Keratinocyte (primary cell): Measurements from ENCODE around the gene SLC39A11. TPM values are rescaled to one million over a fixed set of nuclear protein-coding genes. Genes with fewer than 3 reads are reported as not detected.

ENCODE experiments used
- DNase-seq: peaks from one replicate; pipeline ENCODE4 v3.0.0-alpha.2; 2011; ENCODE audit warnings: low read depth, missing footprints, low spot score
- FAIRE-seq: peaks from 2 replicates; lab custom pipeline; 2011; peaks lifted over from hg19 to GRCh38; lab: Jason Lieb, UNC
- H2AFZ ChIP-seq: 2 replicates; pipeline ENCODE4 v1.6.0; 2012; ENCODE audit warnings: low read length, control low read depth, inconsistent platforms; ENCODE audit not compliant: control insufficient read depth
- H3K27ac ChIP-seq: 2 replicates; pipeline ENCODE4 v1.5.1; 2011; ENCODE audit warnings: low read length; ENCODE audit not compliant: control insufficient read depth, insufficient read depth
- H3K27me3 ChIP-seq: 3 replicates; pipeline ENCODE4 v1.6.0; 2011; ENCODE audit warnings: low read length; ENCODE audit not compliant: control insufficient read depth, insufficient read depth; ENCODE audit errors: extremely low read depth
- H3K36me3 ChIP-seq, 2 experiments: 2 replicates in 1 of 2; 3 replicates in 1 of 2; pipeline ENCODE4 v1.5.1; 2011; ENCODE audit warnings: low read length in 2 of 2, mild to moderate bottlenecking in 1 of 2; ENCODE audit not compliant: control insufficient read depth in 2 of 2, insufficient read depth in 2 of 2; ENCODE audit errors: extremely low read depth in 1 of 2
- H3K4me1 ChIP-seq: 3 replicates; pipeline ENCODE4 v1.5.1; 2011; ENCODE audit warnings: low read length; ENCODE audit not compliant: control insufficient read depth, insufficient read depth; ENCODE audit errors: extremely low read depth
- H3K4me2 ChIP-seq: 3 replicates; pipeline ENCODE4 v1.6.0; 2011; ENCODE audit warnings: low read depth, low read length; ENCODE audit not compliant: control insufficient read depth, insufficient read depth; ENCODE audit errors: extremely low read depth
- H3K4me3 ChIP-seq, 3 experiments: fragments of 200-600 bp in 1 of 3; sonication (generic) in 1 of 3; 2 replicates in 2 of 3; 3 replicates in 1 of 3; pipeline ENCODE4 v1.5.1; 2011 to 2016; ENCODE audit warnings: low read length in 3 of 3, mild to moderate bottlenecking in 3 of 3, control low read depth in 2 of 3, inconsistent platforms in 1 of 3, low read depth in 1 of 3, mixed read lengths in 1 of 3, mixed run types in 1 of 3, moderate library complexity in 1 of 3; ENCODE audit not compliant: control insufficient read depth in 2 of 3, insufficient read depth in 2 of 3; ENCODE audit errors: extremely low read depth in 1 of 3
- H3K79me2 ChIP-seq: 2 replicates; pipeline ENCODE4 v1.6.0; 2012; ENCODE audit warnings: low read length; ENCODE audit not compliant: control insufficient read depth, insufficient read depth
- H3K9ac ChIP-seq: 3 replicates; pipeline ENCODE4 v1.6.0; 2011; ENCODE audit warnings: low read length; ENCODE audit not compliant: control insufficient read depth, insufficient read depth; ENCODE audit errors: extremely low read depth
- H3K9me1 ChIP-seq: 3 replicates; pipeline ENCODE4 v1.6.0; 2011; ENCODE audit warnings: low read length; ENCODE audit not compliant: control insufficient read depth, insufficient read depth; ENCODE audit errors: extremely low read depth
- H3K9me3 ChIP-seq: 2 replicates; pipeline ENCODE4 v1.5.1; 2012; ENCODE audit warnings: low read depth, low read length; ENCODE audit not compliant: control insufficient read depth
- H4K20me1 ChIP-seq: 3 replicates; pipeline ENCODE4 v1.6.0; 2011; ENCODE audit warnings: low read length; ENCODE audit not compliant: control insufficient read depth, insufficient read depth; ENCODE audit errors: extremely low read depth
- EZH2 ChIP-seq: IDR thresholded peaks from one replicate; pipeline ENCODE4 v1.6.1; 2012; ENCODE audit warnings: inconsistent platforms, mild to moderate bottlenecking, low read length, moderate library complexity
- dilution Hi-C: fragments of 300-500 bp; cut with MboI; formaldehyde crosslinking; loops from one replicate; pipeline ENCODE4 v1.7.0; 2020; ENCODE audit warnings: low sequenced_read_pairs; ENCODE audit not compliant: extremely low pct_ligation_motif_present
- polyA plus RNA-seq, 5 experiments: library from polyadenylated mRNA; depleted of rRNA in 3 of 5; stranded (reverse) in 3 of 5; stranded (forward) in 1 of 5; unstranded in 1 of 5; fragments of >200 nt; gene quantifications; 1 replicate in 1 of 5; 2 replicates in 3 of 5; 3 replicates in 1 of 5; pipeline versions ENCODE4 v1.2.1 to v1.2.3, GENCODE V29; 2011 to 2012; ENCODE audit warnings: missing spikeins in 2 of 5, low read depth in 1 of 5, low replicate concordance in 1 of 5
- TF ChIP-seq, protein P1 (sequence below), 3 experiments: IDR thresholded peaks in 1 of 3; conservative IDR thresholded peaks in 1 of 3; optimal IDR thresholded peaks in 1 of 3; 2 replicates in 2 of 3; 3 replicates in 1 of 3; pipeline versions ENCODE3 to v1.5.1; 2011; ENCODE audit warnings: low read length in 3 of 3, mild to moderate bottlenecking in 3 of 3, moderate library complexity in 2 of 3, control low read depth in 1 of 3, inconsistent platforms in 1 of 3; ENCODE audit not compliant: insufficient read depth in 2 of 3; ENCODE audit errors: extremely low read depth in 1 of 3

Gene SLC39A11
- polyA plus RNA-seq, 1 donor (not counting 4 experiments of a cell fraction or from before 2014, with no cell fraction given): 11.5 TPM

DNA sequence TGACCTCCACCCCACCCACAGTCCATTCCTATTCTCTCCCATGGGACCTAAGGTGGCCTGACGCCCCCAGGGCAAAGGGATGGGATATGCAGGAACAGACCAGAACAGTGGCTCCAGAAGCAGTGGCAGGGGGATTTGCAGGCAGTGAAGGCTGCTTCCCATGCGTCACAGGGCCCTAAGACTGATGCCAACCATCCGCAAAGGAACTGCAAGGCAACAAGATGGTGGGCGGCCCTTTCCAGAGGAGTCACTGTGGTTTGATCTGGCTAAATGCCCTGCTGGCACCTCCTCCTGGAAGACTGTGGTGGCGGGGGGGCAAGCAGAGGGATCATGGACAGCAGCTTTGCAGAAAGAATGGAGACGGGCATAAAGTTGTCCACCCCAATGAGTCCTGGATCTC is 4.4 kb upstream of the SLC39A11 start:
- H3K9me1 ChIP-seq: no peaks in the 10 kb centered on the region
- H3K27me3 ChIP-seq: peaks cover 20% of the 10 kb centered on the region
- peaks cover 10% of the 10 kb centered on the region for H3K4me1 ChIP-seq
- no peaks in the 10 kb centered on the region for H3K79me2 ChIP-seq
- FAIRE-seq: no peak
- H2AFZ ChIP-seq: no peak overlapping the region
- no peaks in the 10 kb centered on the region for H3K36me3 ChIP-seq
- DNase-seq: no peak
- H3K4me3 ChIP-seq: no peak overlapping the region
- no peaks in the 10 kb centered on the region for H3K9me3 ChIP-seq
- H3K9ac ChIP-seq: no peak overlapping the region
- H3K27ac ChIP-seq: no peak overlapping the region
- H4K20me1 ChIP-seq: no peaks in the 10 kb centered on the region
- TF ChIP-seq, protein P1, sequence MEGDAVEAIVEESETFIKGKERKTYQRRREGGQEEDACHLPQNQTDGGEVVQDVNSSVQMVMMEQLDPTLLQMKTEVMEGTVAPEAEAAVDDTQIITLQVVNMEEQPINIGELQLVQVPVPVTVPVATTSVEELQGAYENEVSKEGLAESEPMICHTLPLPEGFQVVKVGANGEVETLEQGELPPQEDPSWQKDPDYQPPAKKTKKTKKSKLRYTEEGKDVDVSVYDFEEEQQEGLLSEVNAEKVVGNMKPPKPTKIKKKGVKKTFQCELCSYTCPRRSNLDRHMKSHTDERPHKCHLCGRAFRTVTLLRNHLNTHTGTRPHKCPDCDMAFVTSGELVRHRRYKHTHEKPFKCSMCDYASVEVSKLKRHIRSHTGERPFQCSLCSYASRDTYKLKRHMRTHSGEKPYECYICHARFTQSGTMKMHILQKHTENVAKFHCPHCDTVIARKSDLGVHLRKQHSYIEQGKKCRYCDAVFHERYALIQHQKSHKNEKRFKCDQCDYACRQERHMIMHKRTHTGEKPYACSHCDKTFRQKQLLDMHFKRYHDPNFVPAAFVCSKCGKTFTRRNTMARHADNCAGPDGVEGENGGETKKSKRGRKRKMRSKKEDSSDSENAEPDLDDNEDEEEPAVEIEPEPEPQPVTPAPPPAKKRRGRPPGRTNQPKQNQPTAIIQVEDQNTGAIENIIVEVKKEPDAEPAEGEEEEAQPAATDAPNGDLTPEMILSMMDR (optimal IDR thresholded peaks at IDR 0.05 in 1 of 3, IDR thresholded peaks at IDR 0.05 in 1 of 3, conservative IDR thresholded peaks at IDR 0.05 in 1 of 3; ENCODE audit: extremely low read depth in 1 of 3, insufficient read depth in 2 of 3, low read length in 3 of 3): no peak
- TF ChIP-seq EZH2: no peak
- H3K4me2 ChIP-seq: no peak overlapping the region
- dilution Hi-C loops: no loop called here

DNA sequence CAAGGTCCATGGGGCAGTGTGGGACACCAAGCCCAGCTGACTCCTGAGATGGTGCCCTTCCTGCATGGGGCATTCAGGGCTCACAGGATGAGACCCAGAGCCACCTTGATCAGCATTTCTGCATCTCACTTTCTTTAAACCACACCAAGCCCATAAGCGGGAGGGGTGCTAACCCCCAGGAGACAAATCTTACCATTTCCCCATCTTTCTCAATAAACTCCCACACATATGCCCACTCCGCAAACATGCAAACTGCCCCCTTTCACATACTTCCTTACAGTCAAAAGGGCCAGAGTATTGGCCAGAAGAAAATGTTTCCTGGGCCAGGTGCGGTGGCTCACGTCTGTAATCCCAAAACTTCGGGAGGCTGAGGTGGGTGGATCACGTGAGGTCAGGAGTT is 3.7 kb upstream of the SLC39A11 start:
- Histone ChIP-seq H3K27me3 (peaks cover 20% of the 10 kb centered on the region), H2AFZ (no peak overlapping the region), H3K9me3 (no peaks in the 10 kb centered on the region), H3K9me1 (no peaks in the 10 kb centered on the region), H3K79me2 (no peaks in the 10 kb centered on the region), H3K9ac (no peak overlapping the region), H4K20me1 (no peaks in the 10 kb centered on the region), H3K27ac (no peak overlapping the region), H3K36me3 (no peaks in the 10 kb centered on the region), H3K4me3 (no peak overlapping the region), H3K4me2 (no peak overlapping the region), H3K4me1 (peaks cover 15% of the 10 kb centered on the region)
- TF ChIP-seq, protein P1 (optimal IDR thresholded peaks at IDR 0.05 in 1 of 3, IDR thresholded peaks at IDR 0.05 in 1 of 3, conservative IDR thresholded peaks at IDR 0.05 in 1 of 3; ENCODE audit: extremely low read depth in 1 of 3, insufficient read depth in 2 of 3, low read length in 3 of 3): no peak
- no peak for TF ChIP-seq EZH2
- DNase-seq (no peak), FAIRE-seq (no peak)
- dilution Hi-C loops: no loop called here
